A549 (cell line): ENCODE data around the gene LHCGR.

Experiments used
- CTCF ChIP-seq: fragments of >200 bp; sonication (Bioruptor Twin); formaldehyde crosslinking; IDR thresholded peaks from 3 replicates; pipeline ENCODE4 v1.5.1; 2016
- MAFK ChIP-seq: fragments of 450-650 bp; IDR thresholded peaks from 2 replicates; pipeline ENCODE4 v1.6.1; 2014; ENCODE audit not compliant: partially characterized antibody
- POLR2A ChIP-seq: IDR thresholded peaks from 2 replicates; pipeline ENCODE4 v1.6.1; 2012; ENCODE audit warnings: mild to moderate bottlenecking, low read length
- ZNF302 ChIP-seq: fragments of 250-450 bp; sonication (Bioruptor Pico); IDR thresholded peaks from 2 replicates; pipeline ENCODE4 v1.9.0; 2021; ENCODE audit warnings: inconsistent platforms, mild to moderate bottlenecking, moderate library complexity
- TF ChIP-seq, protein P1 (sequence below): fragments of 450-650 bp; IDR thresholded peaks from 2 replicates; pipeline ENCODE4 v1.6.1; 2014; ENCODE audit warnings: antibody characterized with exemption

GRCh38 chr2:48685126-48685525 lies 70.4 kb downstream of the LHCGR start:
- TF ChIP-seq, protein P1, sequence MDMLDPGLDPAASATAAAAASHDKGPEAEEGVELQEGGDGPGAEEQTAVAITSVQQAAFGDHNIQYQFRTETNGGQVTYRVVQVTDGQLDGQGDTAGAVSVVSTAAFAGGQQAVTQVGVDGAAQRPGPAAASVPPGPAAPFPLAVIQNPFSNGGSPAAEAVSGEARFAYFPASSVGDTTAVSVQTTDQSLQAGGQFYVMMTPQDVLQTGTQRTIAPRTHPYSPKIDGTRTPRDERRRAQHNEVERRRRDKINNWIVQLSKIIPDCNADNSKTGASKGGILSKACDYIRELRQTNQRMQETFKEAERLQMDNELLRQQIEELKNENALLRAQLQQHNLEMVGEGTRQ = no peak
- TF ChIP-seq POLR2A = no peak
- no peak for TF ChIP-seq CTCF
- TF ChIP-seq MAFK = peak; percentile 90
- TF ChIP-seq ZNF302 = no peak
